Smooth muscle cell (in vitro differentiated cells): Measurements from ENCODE around the gene ALG5. TPM values are rescaled to one million over a fixed set of nuclear protein-coding genes. Genes with fewer than 3 reads are reported as not detected.

Experiments
- DNase-seq: peaks from one replicate; lab custom pipeline; 2025; ENCODE audit not compliant: unreplicated experiment; lab: John Stamatoyannopoulos, UW
- H2AFZ ChIP-seq: fragments of 200-600 bp; sonication (generic); 2 replicates; pipeline ENCODE4 v1.6.0; 2016; ENCODE audit warnings: antibody characterized with exemption, low read depth, mild to moderate bottlenecking
- H3F3A ChIP-seq: fragments of 200-600 bp; sonication (generic); 2 replicates; pipeline ENCODE4 v1.6.0; 2017; ENCODE audit warnings: antibody characterized with exemption, low read depth
- H3K27ac ChIP-seq: fragments of 200-600 bp; sonication (generic); 2 replicates; pipeline ENCODE4 v1.5.1; 2016; ENCODE audit warnings: low read depth, mild to moderate bottlenecking
- H3K27me3 ChIP-seq: fragments of 200-600 bp; sonication (generic); 2 replicates; pipeline ENCODE4 v1.6.1; 2016; ENCODE audit warnings: low read depth, mild to moderate bottlenecking
- H3K36me3 ChIP-seq: fragments of 200-600 bp; sonication (generic); 2 replicates; pipeline ENCODE4 v1.5.1; 2016; ENCODE audit warnings: low read depth
- H3K4me1 ChIP-seq: fragments of 200-600 bp; sonication (generic); 2 replicates; pipeline ENCODE4 v1.5.1; 2016; ENCODE audit warnings: low read depth
- H3K4me2 ChIP-seq: fragments of 200-600 bp; sonication (generic); 2 replicates; pipeline ENCODE4 v1.6.0; 2016; ENCODE audit warnings: mild to moderate bottlenecking
- H3K4me3 ChIP-seq: fragments of 200-600 bp; sonication (generic); 2 replicates; pipeline ENCODE4 v1.5.1; 2016; ENCODE audit warnings: mild to moderate bottlenecking
- H3K79me2 ChIP-seq: fragments of 200-600 bp; sonication (generic); 2 replicates; pipeline ENCODE4 v1.6.0; 2016; ENCODE audit warnings: low read depth, mild to moderate bottlenecking
- H3K9ac ChIP-seq: fragments of 200-600 bp; sonication (generic); 2 replicates; pipeline ENCODE4 v1.6.0; 2016; ENCODE audit warnings: low read depth
- H3K9me3 ChIP-seq: fragments of 200-600 bp; sonication (generic); replicated peaks from 2 replicates; pipeline ENCODE4 v1.5.1; 2016; ENCODE audit warnings: low read depth
- H4K20me1 ChIP-seq: fragments of 200-600 bp; sonication (generic); 2 replicates; pipeline ENCODE4 v1.6.0; 2016; ENCODE audit warnings: low read depth
- WGBS: methylation state at CpG from one replicate; pipeline ENCODE4 v1.1.7; 2016; ENCODE audit warnings: low lambda C conversion rate; 5-methylcytosine and 5-hydroxymethylcytosine counted together
- polyA plus RNA-seq: library from polyadenylated mRNA; unstranded; fragments of >200 nt; fragmentation: Nextera tagmentation; extraction: Ambion mirVana; gene quantifications from 2 replicates; pipeline ENCODE4 v1.2.1, GENCODE V29; 2016
- total RNA-seq: library from RNA; depleted of rRNA; stranded (reverse); fragments of >200 nt; gene quantifications from 2 replicates; pipeline ENCODE4 v1.2.3, GENCODE V29; 2014
- TF ChIP-seq, protein P1 (sequence below): fragments of 200-600 bp; sonication (generic); IDR thresholded peaks from 2 replicates; pipeline ENCODE4 v1.5.1; 2017; ENCODE audit warnings: borderline replicate concordance, mild to moderate bottlenecking, antibody characterized with exemption; ENCODE audit not compliant: insufficient read depth, poor library complexity, severe bottlenecking

The ALG5 gene
- total and polyA plus RNA-seq, 2 experiments from 2014 or later = 68.1 to 68.5 TPM

DNA sequence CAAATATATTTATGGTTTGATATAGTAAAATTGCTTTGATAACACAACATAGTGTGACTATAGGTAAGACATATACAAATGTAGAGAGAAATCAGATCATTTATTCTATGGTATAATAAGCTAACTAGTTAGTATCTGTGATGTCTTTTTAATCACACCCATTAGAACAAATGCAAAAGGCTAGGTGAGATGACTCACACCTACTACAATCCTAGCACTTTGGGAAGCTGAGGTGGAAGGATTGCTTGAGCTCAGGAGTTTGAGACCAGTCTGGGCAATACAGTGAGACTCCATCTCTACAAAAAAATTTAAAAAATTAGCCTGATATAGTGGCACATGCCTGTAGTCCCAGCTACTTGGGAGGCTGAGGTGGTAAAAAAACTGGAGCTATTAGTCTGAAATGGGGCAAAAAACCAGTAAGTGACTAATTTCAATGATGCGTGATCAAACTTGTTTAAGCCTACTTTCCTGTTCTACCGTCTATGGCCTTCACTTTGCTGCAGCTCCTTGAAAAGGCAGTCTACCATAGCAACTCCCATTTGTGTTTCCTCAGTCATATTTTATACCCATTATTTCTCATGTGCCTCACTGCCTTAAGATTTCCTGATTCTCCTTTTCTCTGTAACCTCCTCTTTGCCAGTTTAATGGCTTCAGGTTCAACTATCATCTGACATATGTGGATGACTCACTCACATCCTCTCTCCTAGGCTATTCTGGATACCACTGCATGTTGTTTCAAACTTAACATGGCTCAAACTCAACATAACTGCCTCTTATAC, 12.5 kb downstream of the ALG5 start:
- peaks cover 33% of the 10 kb centered on the region for H3K36me3 ChIP-seq
- 93% methylated on average over 2 of the region's 2 CpGs for WGBS
- H3K27ac ChIP-seq = no peak overlapping the region
- no peaks in the 10 kb centered on the region for H3K27me3 ChIP-seq
- TF ChIP-seq, protein P1, sequence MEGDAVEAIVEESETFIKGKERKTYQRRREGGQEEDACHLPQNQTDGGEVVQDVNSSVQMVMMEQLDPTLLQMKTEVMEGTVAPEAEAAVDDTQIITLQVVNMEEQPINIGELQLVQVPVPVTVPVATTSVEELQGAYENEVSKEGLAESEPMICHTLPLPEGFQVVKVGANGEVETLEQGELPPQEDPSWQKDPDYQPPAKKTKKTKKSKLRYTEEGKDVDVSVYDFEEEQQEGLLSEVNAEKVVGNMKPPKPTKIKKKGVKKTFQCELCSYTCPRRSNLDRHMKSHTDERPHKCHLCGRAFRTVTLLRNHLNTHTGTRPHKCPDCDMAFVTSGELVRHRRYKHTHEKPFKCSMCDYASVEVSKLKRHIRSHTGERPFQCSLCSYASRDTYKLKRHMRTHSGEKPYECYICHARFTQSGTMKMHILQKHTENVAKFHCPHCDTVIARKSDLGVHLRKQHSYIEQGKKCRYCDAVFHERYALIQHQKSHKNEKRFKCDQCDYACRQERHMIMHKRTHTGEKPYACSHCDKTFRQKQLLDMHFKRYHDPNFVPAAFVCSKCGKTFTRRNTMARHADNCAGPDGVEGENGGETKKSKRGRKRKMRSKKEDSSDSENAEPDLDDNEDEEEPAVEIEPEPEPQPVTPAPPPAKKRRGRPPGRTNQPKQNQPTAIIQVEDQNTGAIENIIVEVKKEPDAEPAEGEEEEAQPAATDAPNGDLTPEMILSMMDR = no peak
- no peaks in the 10 kb centered on the region for H3K9me3 ChIP-seq
- H3K4me3 ChIP-seq = no peak overlapping the region
- H3K4me1 ChIP-seq = no peaks in the 10 kb centered on the region
- DNase-seq = no peak
- peaks cover 13% of the 10 kb centered on the region for H3F3A ChIP-seq
- H3K4me2 ChIP-seq = no peak overlapping the region
- no peaks in the 10 kb centered on the region for H4K20me1 ChIP-seq
- no peak overlapping the region for H3K9ac ChIP-seq
- H2AFZ ChIP-seq = no peak overlapping the region
- H3K79me2 ChIP-seq = no peaks in the 10 kb centered on the region

DNA sequence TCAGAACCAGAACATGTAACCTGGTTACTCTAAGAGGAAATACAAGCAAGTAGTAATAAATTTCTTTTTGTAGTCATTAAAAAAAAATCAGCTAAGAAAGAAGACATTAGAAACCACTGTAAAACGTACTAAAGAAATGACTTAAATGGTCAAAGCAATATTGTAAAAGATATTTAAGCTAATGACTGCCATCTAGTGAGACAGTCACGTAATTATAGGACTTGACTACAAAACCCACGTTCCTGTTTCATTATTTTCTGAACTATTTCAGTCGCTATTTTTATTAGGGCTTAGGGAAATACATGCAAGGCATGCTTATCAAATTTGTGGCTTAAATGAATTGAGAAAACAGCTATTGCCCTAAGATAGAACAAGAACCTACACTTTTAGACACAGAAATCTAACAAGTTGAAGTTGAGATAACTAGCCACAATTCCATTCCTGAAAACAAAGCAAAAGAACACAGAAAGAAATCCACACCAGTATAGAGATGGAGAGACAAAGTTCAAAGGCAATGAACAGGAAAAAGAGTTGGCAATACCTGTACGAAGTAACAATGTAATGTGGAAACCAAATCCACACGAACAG, 17.9 kb downstream of the ALG5 start:
- 47% methylated on average over 6 of the region's 6 CpGs for WGBS
- Histone ChIP-seq H2AFZ (no peak overlapping the region), H3K9me3 (no peaks in the 10 kb centered on the region), H3K27ac (no peak overlapping the region), H4K20me1 (no peaks in the 10 kb centered on the region), H3K27me3 (no peaks in the 10 kb centered on the region), H3K36me3 (peaks cover 15% of the 10 kb centered on the region), H3F3A (peaks cover 10% of the 10 kb centered on the region), H3K79me2 (no peaks in the 10 kb centered on the region), H3K4me1 (no peaks in the 10 kb centered on the region), H3K9ac (no peak overlapping the region), H3K4me3 (no peak overlapping the region), H3K4me2 (no peak overlapping the region)
- TF ChIP-seq, protein P1 = peak; percentile 57
- no peak for DNase-seq

DNA sequence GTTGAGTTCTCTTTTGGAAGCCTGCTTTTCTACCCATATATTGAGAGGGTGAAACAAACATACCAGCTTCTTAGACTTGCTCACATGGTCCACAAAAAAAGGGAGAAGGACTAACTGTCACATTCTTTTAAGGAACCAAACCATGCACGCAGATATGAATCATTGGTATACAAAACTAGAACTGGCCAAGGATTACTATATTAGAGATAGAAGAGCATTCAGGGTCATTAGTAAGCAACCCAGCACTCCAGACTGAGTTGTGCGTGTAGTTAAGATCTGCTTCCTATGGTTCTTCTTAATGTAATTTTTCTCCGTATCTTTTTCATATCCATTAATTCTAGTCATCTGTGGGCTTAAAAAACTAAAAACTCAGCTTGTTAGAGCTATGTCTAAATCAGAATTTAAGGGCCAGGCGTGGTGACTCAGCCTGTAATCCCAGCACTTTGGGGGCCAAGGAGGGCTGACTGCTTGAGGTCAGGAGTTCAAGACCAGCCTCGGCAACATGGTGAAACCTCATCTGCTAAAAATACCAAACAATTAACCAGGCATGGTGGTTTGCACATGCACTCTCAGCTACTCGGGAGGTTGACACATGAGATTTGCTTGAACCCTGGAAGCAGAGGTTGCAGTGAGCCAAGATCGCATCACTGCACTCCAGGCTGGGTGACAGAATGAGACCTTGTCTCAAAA, 19.6 kb downstream of the ALG5 start:
- Histone ChIP-seq H3K4me3 (no peak overlapping the region), H3K27me3 (no peaks in the 10 kb centered on the region), H3K4me1 (no peaks in the 10 kb centered on the region), H2AFZ (no peak overlapping the region), H3K4me2 (no peak overlapping the region), H3K9me3 (peaks cover 6% of the 10 kb centered on the region), H3F3A (peaks cover 10% of the 10 kb centered on the region), H3K9ac (no peak overlapping the region), H3K27ac (no peak overlapping the region), H4K20me1 (no peaks in the 10 kb centered on the region), H3K36me3 (peaks cover 14% of the 10 kb centered on the region), H3K79me2 (no peaks in the 10 kb centered on the region)
- 72% methylated on average over 7 of the region's 7 CpGs for WGBS
- TF ChIP-seq, protein P1 = no peak
- DNase-seq = no peak
